Left ventricle myocardium inferior (tissue), 1 donor: ENCODE measurements around the gene NUP153. TPM values are rescaled to one million over a fixed set of nuclear protein-coding genes. Genes with fewer than 3 reads are reported as not detected.
"Not testable (repeated sequence)": the region's sequence is repeated elsewhere in the genome, so short reads cannot be mapped to it uniquely, and the experiment has no call there.

Experiments used
- DNase-seq: peaks from one replicate; pipeline ENCODE4 v3.0.0-alpha.2; 2020
- H3K27ac ChIP-seq: fragments of 200-600 bp; replicated peaks from 2 replicates; pipeline ENCODE4 v1.8.0; 2021
- H3K27me3 ChIP-seq: fragments of 200-600 bp; 2 replicates; pipeline ENCODE4 v1.8.0; 2021; ENCODE audit warnings: low read depth
- H3K36me3 ChIP-seq: fragments of 200-600 bp; 2 replicates; pipeline ENCODE4 v1.8.0; 2021
- H3K4me1 ChIP-seq: fragments of 200-600 bp; 2 replicates; pipeline ENCODE4 v1.8.0; 2021
- H3K4me3 ChIP-seq: fragments of 200-600 bp; 2 replicates; pipeline ENCODE4 v1.8.0; 2021; ENCODE audit warnings: mild to moderate bottlenecking, moderate library complexity
- H3K9me3 ChIP-seq: fragments of 200-600 bp; replicated peaks from 2 replicates; pipeline ENCODE4 v1.8.0; 2021
- CTCF ChIP-seq: fragments of 200-600 bp; IDR thresholded peaks from 2 replicates; pipeline ENCODE4 v1.8.0; 2021; ENCODE audit warnings: antibody characterized with exemption, mild to moderate bottlenecking, borderline replicate concordance
- intact Hi-C: fragments of 100-400 bp; cut with micrococcal nuclease; formaldehyde crosslinking; loops from one replicate; pipeline ENCODE4 v1.11.0; 2022
- long read RNA-seq: library from polyadenylated mRNA; unstranded; transcript quantifications from one replicate; pipeline ENCODE4 v2.0.0, GENCODE V29; 2021
- total RNA-seq: library from RNA; stranded (reverse); fragmentation: NEBNext Ultra II Directional; extraction: Animal tissue kit (Norgen Biotek cat#: 25700); gene quantifications from one replicate; pipeline ENCODE4 v1.2.1, GENCODE V29; 2021
- donor health status: DM: no; HTN: yes; CAD: no; lungs with severe emphysema.

NUP153 gene
- 24.1 TPM for total RNA-seq
- long read RNA-seq, full-length matches to known transcripts = 8 of 15 reads
- long read RNA-seq, partial matches to known transcripts = 1 of 15 reads
- long read RNA-seq, other reads (novel, unspliced or antisense) = 6 of 15 reads

GRCh38 chr6:17706580-17707370, at the start of gene NUP153:
NUP153 (minus strand) TSS chr6:17706925; CDS start chr6:17706387, 538 bp downstream.
- no peak for TF ChIP-seq CTCF
- H3K9me3 ChIP-seq = no peaks in the 10 kb centered on the region
- peak within 1 kb of the TSS; percentile 99 for H3K27ac ChIP-seq
- intact Hi-C loops = no loop called here
- H3K4me3 ChIP-seq = peak within 1 kb of the TSS; percentile 91
- H3K36me3 ChIP-seq = no peaks in the 10 kb centered on the region
- peaks cover 55% of the 10 kb centered on the region for H3K4me1 ChIP-seq
- DNase-seq = peak; percentile 99
- H3K27me3 ChIP-seq = no peaks in the 10 kb centered on the region

- Histone ChIP-seq H3K36me3 (peaks cover 6% of the 10 kb centered on the region), H3K9me3 (no peaks in the 10 kb centered on the region), H3K27me3 (no peaks in the 10 kb centered on the region), H3K4me3 (no peak overlapping the region), H3K4me1 (no peaks in the 10 kb centered on the region), H3K27ac (no peak overlapping the region)
- intact Hi-C loops = no loop called here
- TF ChIP-seq CTCF = no peak
- no peak for DNase-seq
Observed at GRCh38 chr6:17754254-17754653, 47.5 kb upstream of the NUP153 start.

- H3K27me3 ChIP-seq, H3K4me1 ChIP-seq, intact Hi-C loops, H3K27ac ChIP-seq, H3K9me3 ChIP-seq, H3K4me3 ChIP-seq, H3K36me3 ChIP-seq, DNase-seq: not testable (repeated sequence)
Observed at GRCh38 chr6:17745324-17745723, 38.6 kb upstream of the NUP153 start.

- H3K4me3 ChIP-seq, H3K27me3 ChIP-seq, H3K4me1 ChIP-seq, H3K9me3 ChIP-seq, H3K27ac ChIP-seq, intact Hi-C loops, DNase-seq, H3K36me3 ChIP-seq: not testable (repeated sequence)
Observed at GRCh38 chr6:17744757-17745308, 38.1 kb upstream of the NUP153 start.

GRCh38 chr6:17744019-17744756, 37.5 kb upstream of the NUP153 start:
- H3K9me3 ChIP-seq = peaks cover 2% of the 10 kb centered on the region
- TF ChIP-seq CTCF = no peak
- DNase-seq = no peak
- intact Hi-C loops = no loop called here
- H3K27ac ChIP-seq = no peak overlapping the region
- H3K4me1 ChIP-seq = peaks cover 7% of the 10 kb centered on the region
- H3K27me3 ChIP-seq = no peaks in the 10 kb centered on the region
- H3K4me3 ChIP-seq = no peak overlapping the region
- H3K36me3 ChIP-seq = no peaks in the 10 kb centered on the region

GRCh38 chr6:17741507-17741906, 34.8 kb upstream of the NUP153 start:
- intact Hi-C loops = no loop called here

More at GRCh38 chr6:17741507-17741906, 34.8 kb upstream of the NUP153 start:
- H3K9me3 ChIP-seq = peaks cover 29% of the 10 kb centered on the region
- H3K4me1 ChIP-seq = peaks cover 7% of the 10 kb centered on the region
- no peak for TF ChIP-seq CTCF
- H3K27ac ChIP-seq = no peak overlapping the region
- no peaks in the 10 kb centered on the region for H3K27me3 ChIP-seq
- H3K4me3 ChIP-seq = no peak overlapping the region
- no peak for DNase-seq
- no peaks in the 10 kb centered on the region for H3K36me3 ChIP-seq
